HL-60 (cell line): ENCODE data around the gene IGFL1.

ENCODE experiments used
- POLR2AphosphoS5 ChIP-seq: IDR thresholded peaks from 2 replicates; pipeline ENCODE4 v1.6.1; 2012; ENCODE audit warnings: low read depth
- TF ChIP-seq, protein P1 (sequence below): IDR thresholded peaks from one replicate; pipeline ENCODE4 v1.5.1; 2011; ENCODE audit warnings: low read length, control low read depth, inconsistent platforms; ENCODE audit not compliant: insufficient read depth

DNA sequence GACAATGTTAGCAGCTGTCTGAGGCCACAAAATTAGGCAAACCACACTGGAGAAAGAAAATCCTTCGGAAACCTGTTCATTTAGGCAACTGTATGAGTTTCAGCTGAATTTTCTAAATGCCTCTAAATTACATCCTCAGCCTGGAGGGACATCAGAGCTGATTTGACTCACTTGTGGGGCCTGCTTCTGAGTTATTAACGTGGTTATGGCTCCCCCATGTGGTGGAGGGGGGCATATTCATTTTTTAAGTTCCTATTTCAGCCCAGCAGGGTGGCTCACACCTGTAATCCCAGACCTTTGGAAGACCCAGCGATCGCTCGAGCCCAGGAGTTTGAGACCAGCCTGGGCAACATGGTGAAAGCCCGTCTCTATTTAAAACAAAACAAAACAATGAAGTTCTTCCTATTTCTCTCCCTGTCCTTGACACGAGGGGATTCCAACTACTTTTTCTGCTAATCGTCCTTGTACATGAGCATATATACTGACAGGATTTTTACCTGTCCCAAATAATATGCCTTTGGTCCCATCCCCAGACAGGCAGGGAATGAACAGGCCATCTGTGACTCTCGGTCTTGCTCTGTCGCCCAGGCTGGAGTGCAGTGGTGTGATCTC, 35.8 kb downstream of the IGFL1 start:
- TF ChIP-seq, protein P1, sequence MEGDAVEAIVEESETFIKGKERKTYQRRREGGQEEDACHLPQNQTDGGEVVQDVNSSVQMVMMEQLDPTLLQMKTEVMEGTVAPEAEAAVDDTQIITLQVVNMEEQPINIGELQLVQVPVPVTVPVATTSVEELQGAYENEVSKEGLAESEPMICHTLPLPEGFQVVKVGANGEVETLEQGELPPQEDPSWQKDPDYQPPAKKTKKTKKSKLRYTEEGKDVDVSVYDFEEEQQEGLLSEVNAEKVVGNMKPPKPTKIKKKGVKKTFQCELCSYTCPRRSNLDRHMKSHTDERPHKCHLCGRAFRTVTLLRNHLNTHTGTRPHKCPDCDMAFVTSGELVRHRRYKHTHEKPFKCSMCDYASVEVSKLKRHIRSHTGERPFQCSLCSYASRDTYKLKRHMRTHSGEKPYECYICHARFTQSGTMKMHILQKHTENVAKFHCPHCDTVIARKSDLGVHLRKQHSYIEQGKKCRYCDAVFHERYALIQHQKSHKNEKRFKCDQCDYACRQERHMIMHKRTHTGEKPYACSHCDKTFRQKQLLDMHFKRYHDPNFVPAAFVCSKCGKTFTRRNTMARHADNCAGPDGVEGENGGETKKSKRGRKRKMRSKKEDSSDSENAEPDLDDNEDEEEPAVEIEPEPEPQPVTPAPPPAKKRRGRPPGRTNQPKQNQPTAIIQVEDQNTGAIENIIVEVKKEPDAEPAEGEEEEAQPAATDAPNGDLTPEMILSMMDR, result peak; percentile 47
- no peak for TF ChIP-seq POLR2AphosphoS5
